SIG-M5 treated with dmso at 0.1 percent for 504 hours (cell line): ENCODE measurements around the gene SYNGR4.
"Not testable (repeated sequence)": the region's sequence is repeated elsewhere in the genome, so short reads cannot be mapped to it uniquely, and the experiment has no call there.

Experiments used
- DNase-seq: peaks from one replicate; lab custom pipeline; 2025; ENCODE audit not compliant: unreplicated experiment; lab: John Stamatoyannopoulos, UW

SYNGR4 gene

GRCh38 chr19:48363810-48364597 is at the start of gene SYNGR4, which contains the start of gene TMEM143:
Gene SYNGR4, plus strand, starts transcription at chr19:48364367. Its CDS starts 1,476 bp downstream, at chr19:48365843.
Gene TMEM143, minus strand, starts transcription at chr19:48363940. Its CDS starts 20 bp downstream, at chr19:48363920.
- peak; percentile 99 for DNase-seq

- DNase-seq = no peak
These were observed 48.5 kb upstream of the SYNGR4 start for GRCh38 chr19:48315712-48316111.

- DNase-seq = not testable (repeated sequence)
These were observed 46.5 kb upstream of the SYNGR4 start for GRCh38 chr19:48317708-48317960.

GRCh38 chr19:48318286-48318987 is 45.7 kb upstream of the SYNGR4 start:
- DNase-seq = no peak

GRCh38 chr19:48319647-48320541 is 44.3 kb upstream of the SYNGR4 start:
- peak; percentile 35 for DNase-seq

GRCh38 chr19:48321372-48321621 is 42.9 kb upstream of the SYNGR4 start:
- peak; percentile 90 for DNase-seq

GRCh38 chr19:48321622-48322591 is 42.3 kb upstream of the SYNGR4 start:
- DNase-seq = peak; percentile 92

GRCh38 chr19:48325265-48325910 is 38.8 kb upstream of the SYNGR4 start, which contains the start of gene EMP3:
Gene EMP3, plus strand, starts transcription at chr19:48325552. Its CDS starts 1,293 bp downstream, at chr19:48326845.
- peak; percentile 89 for DNase-seq

GRCh38 chr19:48329167-48329891 is 34.8 kb upstream of the SYNGR4 start:
- peak; percentile 65 for DNase-seq

GRCh38 chr19:48330012-48330681 is 34.0 kb upstream of the SYNGR4 start:
- DNase-seq = peak; percentile 94

GRCh38 chr19:48332351-48332661 is 31.9 kb upstream of the SYNGR4 start:
- no peak for DNase-seq

GRCh38 chr19:48332662-48333466 is 31.3 kb upstream of the SYNGR4 start:
- peak; percentile 99 for DNase-seq

- DNase-seq = peak; percentile 84
These were observed 30.4 kb upstream of the SYNGR4 start for GRCh38 chr19:48333467-48334384.

- DNase-seq = no peak
These were observed 25.9 kb upstream of the SYNGR4 start for GRCh38 chr19:48338253-48338755.

- DNase-seq = no peak
These were observed 25.2 kb upstream of the SYNGR4 start for GRCh38 chr19:48338802-48339503.

GRCh38 chr19:48340995-48341394 is 23.2 kb upstream of the SYNGR4 start:
- DNase-seq = no peak
